DND-41 (cell line): ENCODE measurements around the gene ICE2.

ENCODE experiments used
- ATAC-seq: fragments of 200-7000 bp; cut with Tn5 transposase; 3 replicates; pipeline ENCODE4 v1.9.1; 2021; ENCODE audit warnings: low read depth; ENCODE audit not compliant: insufficient read depth
- DNase-seq: peaks from one replicate; pipeline ENCODE4 v3.0.0-alpha.2; 2020
- H2AFZ ChIP-seq: 2 replicates; pipeline ENCODE4 v1.6.0; 2012; ENCODE audit warnings: low read depth, low read length
- H3K27ac ChIP-seq: 2 replicates; pipeline ENCODE4 v1.5.1; 2012; ENCODE audit warnings: low read length, inconsistent platforms
- H3K27me3 ChIP-seq: fragments of 200-600 bp; sonication (generic); 2 replicates; pipeline ENCODE4 v1.6.0; 2012; ENCODE audit warnings: low read length, mild to moderate bottlenecking, inconsistent platforms; ENCODE audit not compliant: insufficient read depth, poor library complexity
- H3K36me3 ChIP-seq: 2 replicates; pipeline ENCODE4 v1.5.1; 2012; ENCODE audit warnings: low read length, inconsistent platforms; ENCODE audit not compliant: insufficient read depth
- H3K4me1 ChIP-seq: 2 replicates; pipeline ENCODE4 v1.5.1; 2012; ENCODE audit warnings: mild to moderate bottlenecking, low read length; ENCODE audit not compliant: insufficient read depth
- H3K4me2 ChIP-seq: 2 replicates; pipeline ENCODE4 v1.6.0; 2012; ENCODE audit warnings: mild to moderate bottlenecking, moderate library complexity, low read length, inconsistent platforms; ENCODE audit not compliant: insufficient read depth
- H3K4me3 ChIP-seq, 2 experiments: fragments of 200-600 bp in 1 of 2; shearing (Covaris generic) in 1 of 2; 2 replicates each; pipeline ENCODE4 v1.5.1; 2012 to 2016; ENCODE audit warnings: inconsistent platforms in 2 of 2, low read length in 2 of 2, mild to moderate bottlenecking in 2 of 2, low read depth in 1 of 2, moderate library complexity in 1 of 2
- H3K79me2 ChIP-seq: 2 replicates; pipeline ENCODE4 v1.6.0; 2012; ENCODE audit warnings: low read length, inconsistent platforms; ENCODE audit not compliant: insufficient read depth
- H3K9ac ChIP-seq: 2 replicates; pipeline ENCODE4 v1.6.0; 2012; ENCODE audit warnings: low read depth, mild to moderate bottlenecking, inconsistent platforms, low read length, moderate library complexity
- H3K9me3 ChIP-seq: 2 replicates; pipeline ENCODE4 v1.5.1; 2012; ENCODE audit warnings: low read length, moderate library complexity, mild to moderate bottlenecking, inconsistent platforms; ENCODE audit not compliant: insufficient read depth, severe bottlenecking
- H4K20me1 ChIP-seq: 2 replicates; pipeline ENCODE4 v1.6.0; 2012; ENCODE audit warnings: low read length; ENCODE audit not compliant: insufficient read depth
- CTCF ChIP-seq: IDR thresholded peaks from 2 replicates; pipeline ENCODE4 v1.5.1; 2012; ENCODE audit warnings: borderline replicate concordance, low read length, moderate library complexity, mild to moderate bottlenecking; ENCODE audit not compliant: poor library complexity, severe bottlenecking; ENCODE audit errors: extremely low read depth
- EZH2 ChIP-seq: IDR thresholded peaks from 3 replicates; pipeline ENCODE4 v1.6.1; 2012; ENCODE audit warnings: borderline replicate concordance, low read depth, mild to moderate bottlenecking, moderate library complexity, low read length, inconsistent platforms; ENCODE audit not compliant: severe bottlenecking

Gene ICE2

DNA sequence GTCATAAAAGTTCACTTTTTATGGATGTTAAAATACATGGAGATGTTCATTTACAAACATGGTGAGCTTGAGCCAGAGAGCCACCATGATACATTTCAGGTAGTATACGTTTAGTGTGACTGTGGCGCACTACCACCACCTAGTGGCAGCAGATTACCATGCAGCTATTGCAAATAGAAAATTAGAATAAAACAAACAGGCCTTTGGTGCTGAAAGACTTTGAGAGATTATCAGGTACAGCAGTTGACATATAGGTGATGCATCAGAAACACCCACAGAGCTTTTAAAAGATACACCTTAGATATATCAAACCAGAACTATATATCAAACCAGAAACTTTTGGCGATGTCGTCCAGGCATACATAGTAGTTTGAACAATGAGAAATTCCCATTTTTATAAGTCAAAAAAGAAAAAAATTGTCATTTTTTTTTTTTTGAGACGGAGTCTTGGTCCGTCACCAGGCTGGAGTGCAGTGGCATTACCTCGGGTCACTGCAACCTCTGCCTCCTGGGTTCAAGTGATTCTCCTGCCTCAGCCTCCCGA is 42.0 kb upstream of the ICE2 start:
- ATAC-seq = peak; percentile 82
- no peaks in the 10 kb centered on the region for H3K4me1 ChIP-seq
- no peaks in the 10 kb centered on the region for H3K27me3 ChIP-seq
- H3K9me3 ChIP-seq = no peaks in the 10 kb centered on the region
- H3K79me2 ChIP-seq = no peaks in the 10 kb centered on the region
- DNase-seq = peak; percentile 72
- no peak overlapping the region for H2AFZ ChIP-seq
- no peak overlapping the region for H3K4me3 ChIP-seq
- H3K4me2 ChIP-seq = no peak overlapping the region
- no peak overlapping the region for H3K27ac ChIP-seq
- H3K9ac ChIP-seq = no peak overlapping the region
- no peaks in the 10 kb centered on the region for H4K20me1 ChIP-seq
- TF ChIP-seq EZH2 (no peak), CTCF (peak; percentile 90)
- no peaks in the 10 kb centered on the region for H3K36me3 ChIP-seq

DNA sequence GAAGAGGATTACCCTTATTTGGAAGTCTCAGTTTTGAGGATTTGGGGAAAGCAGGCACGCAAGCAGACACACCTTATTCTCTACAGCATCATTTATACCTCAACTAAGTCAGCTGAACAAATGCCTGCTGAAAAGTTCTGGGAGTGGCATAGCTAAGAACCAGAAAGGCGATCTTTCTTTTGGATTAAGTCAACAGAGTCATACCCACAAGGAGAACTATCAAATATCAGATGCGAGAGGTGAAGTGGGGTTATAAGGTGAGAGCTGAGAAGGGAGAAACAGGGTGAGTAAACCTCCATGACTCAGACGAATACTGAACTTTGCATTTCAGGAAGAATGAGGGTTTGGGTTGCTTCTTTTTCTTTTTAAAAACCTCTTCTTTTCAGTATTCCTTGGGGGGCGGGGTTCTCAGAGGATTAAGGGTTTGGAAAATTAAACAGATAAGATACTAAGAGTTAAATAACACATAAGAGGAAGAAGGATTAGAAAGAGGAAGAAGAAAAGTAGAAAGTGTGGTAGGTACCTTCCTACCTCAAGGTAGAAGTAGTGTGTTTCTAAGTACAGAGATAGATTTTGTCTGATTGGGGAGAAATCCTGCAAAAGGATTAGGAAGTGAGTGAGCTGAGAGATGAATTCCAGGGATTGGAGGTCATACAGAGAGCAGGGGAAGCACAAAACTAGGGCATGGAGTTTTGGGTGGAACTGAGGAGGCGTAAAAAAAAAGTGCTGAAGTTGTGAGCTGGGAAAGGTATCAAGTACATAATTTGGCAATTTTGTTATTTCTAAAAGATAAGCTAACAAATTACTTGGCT is 41.3 kb upstream of the ICE2 start:
- Histone ChIP-seq H3K79me2 (no peaks in the 10 kb centered on the region), H3K36me3 (no peaks in the 10 kb centered on the region), H3K9ac (no peak overlapping the region), H3K27me3 (no peaks in the 10 kb centered on the region), H3K4me2 (no peak overlapping the region), H3K4me1 (no peaks in the 10 kb centered on the region), H3K4me3 (no peak overlapping the region), H2AFZ (peak overlapping the region; percentile 27; the same call in 1 of the 2 replicates), H4K20me1 (no peaks in the 10 kb centered on the region), H3K27ac (no peak overlapping the region), H3K9me3 (no peaks in the 10 kb centered on the region)
- ATAC-seq (no peak), DNase-seq (no peak)
- TF ChIP-seq EZH2 (no peak), CTCF (no peak)

DNA sequence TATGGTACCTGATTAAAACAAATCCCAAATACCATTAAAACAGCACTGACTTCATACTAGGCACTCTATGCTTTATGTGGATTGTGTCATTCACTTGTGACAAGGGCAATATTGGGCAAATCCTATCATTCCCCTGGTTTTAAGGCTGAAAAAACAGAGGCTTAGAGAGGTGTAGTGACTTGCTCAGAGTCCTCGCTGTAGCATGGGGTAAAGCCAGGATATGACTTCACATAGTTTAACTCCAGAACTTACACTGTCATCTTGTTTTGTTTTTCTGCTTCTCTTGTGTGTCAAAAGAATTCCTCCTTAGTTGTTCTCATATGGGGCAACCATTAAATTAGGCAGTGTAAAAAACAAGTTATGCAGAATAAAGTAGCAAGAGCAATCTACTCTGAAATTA is 40.3 kb upstream of the ICE2 start:
- Histone ChIP-seq H3K4me2 (no peak overlapping the region), H3K27me3 (no peaks in the 10 kb centered on the region), H3K9ac (no peak overlapping the region), H3K79me2 (no peaks in the 10 kb centered on the region), H3K4me3 (no peak overlapping the region), H3K27ac (no peak overlapping the region), H3K4me1 (no peaks in the 10 kb centered on the region), H3K36me3 (no peaks in the 10 kb centered on the region), H2AFZ (no peak overlapping the region), H3K9me3 (no peaks in the 10 kb centered on the region), H4K20me1 (no peaks in the 10 kb centered on the region)
- no peak for TF ChIP-seq CTCF
- no peak for TF ChIP-seq EZH2
- ATAC-seq = no peak
- DNase-seq = no peak
